ENCODE measurements around the gene RNF227.
A peak's percentile ranks its signal among the peaks of the same experiment; 100 is the strongest.

Gene RNF227

DNA sequence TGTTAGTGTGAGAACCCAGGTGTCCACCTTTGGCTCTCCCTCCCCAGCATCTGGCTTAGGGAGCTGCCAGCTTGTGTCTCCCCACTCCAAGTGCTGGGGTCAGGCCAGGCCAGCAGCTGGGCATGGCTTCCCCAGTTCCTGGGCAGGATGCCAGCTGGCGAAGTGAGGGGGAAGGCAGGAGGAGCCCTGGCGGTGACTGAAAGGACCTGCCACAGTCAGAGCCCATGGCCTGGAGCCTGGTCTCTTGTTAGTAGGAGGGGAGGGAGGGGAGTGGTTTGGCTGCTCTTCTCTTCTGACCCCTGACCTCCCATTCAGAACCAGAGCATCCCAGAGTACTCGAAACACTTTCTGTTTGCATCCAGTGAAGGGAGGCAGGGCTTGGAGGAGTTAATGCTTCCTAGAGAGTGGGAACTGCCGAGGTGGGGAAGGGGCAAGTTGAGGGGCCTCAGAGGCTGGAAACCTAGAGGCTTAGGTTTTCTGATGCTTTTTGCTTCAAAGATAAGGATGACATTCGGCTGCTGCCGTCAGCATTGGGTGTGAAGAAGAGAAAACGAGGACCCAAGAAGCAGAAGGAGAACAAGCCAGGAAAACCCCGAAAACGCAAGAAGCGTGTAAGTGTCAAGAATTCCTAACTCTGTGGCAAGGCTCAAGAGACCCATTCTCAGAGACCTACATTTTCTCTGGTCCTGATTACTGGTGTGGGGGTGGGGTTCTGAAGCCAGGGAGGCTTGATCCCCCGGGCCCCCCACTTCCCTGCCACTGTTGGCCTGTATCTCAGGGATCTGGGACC is 26.7 kb downstream of the RNF227 start:
- TF ChIP-seq GATA1 (IDR thresholded peaks at IDR 0.05; ENCODE audit: low read depth, low read length) = no peak
- TF ChIP-seq POLR2A (IDR thresholded peaks at IDR 0.05; ENCODE audit: low read length) = no peak
- peak; percentile 92 for DNase-seq

DNA sequence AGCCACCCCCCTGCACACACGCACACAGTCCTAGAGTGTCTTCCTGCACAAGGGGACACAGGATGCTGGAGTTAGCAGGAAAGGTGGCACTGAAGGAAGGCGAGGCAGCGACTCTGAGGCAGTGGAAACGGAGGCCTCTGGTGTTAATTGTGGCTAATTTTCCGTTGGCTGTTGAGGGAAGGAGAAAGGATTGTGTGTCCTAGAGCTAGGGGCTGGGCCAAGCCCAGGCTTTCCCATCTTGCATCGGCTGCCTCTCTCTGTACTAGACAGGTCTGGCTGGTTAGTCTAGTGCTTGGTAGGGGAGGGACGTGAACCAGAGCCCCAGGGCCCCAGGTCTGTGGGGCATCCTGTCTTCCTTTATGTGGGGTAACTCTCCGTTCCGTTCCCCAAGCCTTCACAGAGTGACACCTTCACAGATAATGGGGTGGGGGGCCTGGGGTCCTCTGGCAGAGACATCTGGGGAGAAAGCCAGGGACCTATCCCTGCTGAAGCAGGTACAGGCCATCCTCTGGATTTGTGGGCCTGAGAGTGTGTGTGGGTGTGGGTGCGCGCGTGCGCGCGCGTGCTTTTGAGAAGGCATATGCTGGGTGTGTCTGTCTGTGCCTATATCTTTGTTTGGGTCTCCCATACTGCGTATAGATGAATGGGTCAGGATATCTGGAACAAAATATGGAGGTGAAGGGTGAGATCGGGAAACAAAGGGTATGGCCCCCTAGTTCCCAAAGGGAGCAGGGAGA is 27.7 kb downstream of the RNF227 start, which contains the start of gene CHD3:
Gene CHD3 (plus strand): TSS at position 606 of the 737 bp plus-strand sequence. CDS start 212 bp downstream, outside the sequence.
- TF ChIP-seq POLR2A (IDR thresholded peaks at IDR 0.05; ENCODE audit: low read length) (no peak), GATA1 (IDR thresholded peaks at IDR 0.05; ENCODE audit: low read depth, low read length) (no peak)
- DNase-seq = peak; percentile 36 to 46

GRCh38 chr17:7887482-7888183 is 28.5 kb downstream of the RNF227 start:
- TF ChIP-seq GATA1 (IDR thresholded peaks at IDR 0.05; ENCODE audit: low read depth, low read length) (peak; percentile 51), POLR2A (IDR thresholded peaks at IDR 0.05; ENCODE audit: low read length) (no peak)
- peak; percentile 89 to 90 for DNase-seq

GRCh38 chr17:7887038-7887481 is 29.0 kb downstream of the RNF227 start:
- TF ChIP-seq GATA1 (IDR thresholded peaks at IDR 0.05; ENCODE audit: low read depth, low read length) (no peak), POLR2A (IDR thresholded peaks at IDR 0.05; ENCODE audit: low read length) (no peak)
- DNase-seq = no peak

- TF ChIP-seq GATA1 (IDR thresholded peaks at IDR 0.05; ENCODE audit: low read depth, low read length) (no peak), POLR2A (IDR thresholded peaks at IDR 0.05; ENCODE audit: low read length) (peak; percentile 42)
- DNase-seq = peak; percentile 57 to 61
Observed at GRCh38 chr17:7886227-7887037, 29.7 kb downstream of the RNF227 start.

GRCh38 chr17:7885367-7886226 is 30.5 kb downstream of the RNF227 start:
- no peak for TF ChIP-seq GATA1 (IDR thresholded peaks at IDR 0.05; ENCODE audit: low read depth, low read length)
- peak; percentile 24 for TF ChIP-seq POLR2A (IDR thresholded peaks at IDR 0.05; ENCODE audit: low read length)

GRCh38 chr17:7884581-7885366 is 31.3 kb downstream of the RNF227 start:
- TF ChIP-seq GATA1 (IDR thresholded peaks at IDR 0.05; ENCODE audit: low read depth, low read length) (no peak), POLR2A (IDR thresholded peaks at IDR 0.05; ENCODE audit: low read length) (no peak)
- peak; percentile 41 to 58 for DNase-seq

More at GRCh38 chr17:7885367-7886226, 30.5 kb downstream of the RNF227 start:
- DNase-seq = peak; percentile 64 to 67

DNA sequence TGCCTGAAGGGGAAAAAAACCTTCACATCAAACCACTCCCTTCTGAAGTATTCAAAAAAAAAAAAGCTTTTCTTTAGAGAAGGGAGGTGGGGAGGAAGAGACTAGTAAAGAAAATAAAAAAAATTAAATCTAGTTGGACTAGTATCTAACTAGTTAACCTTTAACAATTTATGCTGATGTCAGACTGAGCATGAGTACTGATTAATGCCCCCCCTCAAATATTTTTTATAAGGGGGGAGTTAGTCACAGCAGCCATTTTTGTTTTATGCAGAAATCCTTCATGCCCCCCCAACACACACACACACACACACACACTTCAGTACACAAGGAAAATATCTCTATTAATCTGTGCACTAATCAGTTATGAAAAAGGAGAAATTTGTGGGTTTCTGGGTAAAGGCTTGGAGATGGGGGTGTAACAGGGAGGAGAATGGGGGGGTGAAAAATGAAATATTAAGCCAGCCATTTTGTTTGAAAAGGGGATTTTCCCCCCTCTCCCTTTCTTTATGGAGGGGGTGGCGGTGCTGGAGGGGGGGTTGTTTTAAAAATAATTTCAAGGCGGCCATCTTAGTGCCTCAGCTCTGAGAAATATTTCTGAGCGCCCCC is 32.2 kb downstream of the RNF227 start:
- TF ChIP-seq GATA1 (IDR thresholded peaks at IDR 0.05; ENCODE audit: low read depth, low read length) (no peak), POLR2A (IDR thresholded peaks at IDR 0.05; ENCODE audit: low read length) (no peak)
- peak; percentile 31 to 41 for DNase-seq

- TF ChIP-seq POLR2A (IDR thresholded peaks at IDR 0.05; ENCODE audit: low read length) (no peak), GATA1 (IDR thresholded peaks at IDR 0.05; ENCODE audit: low read depth, low read length) (no peak)
- no peak for DNase-seq
Observed at GRCh38 chr17:7882629-7883028, 33.5 kb downstream of the RNF227 start.

DNA sequence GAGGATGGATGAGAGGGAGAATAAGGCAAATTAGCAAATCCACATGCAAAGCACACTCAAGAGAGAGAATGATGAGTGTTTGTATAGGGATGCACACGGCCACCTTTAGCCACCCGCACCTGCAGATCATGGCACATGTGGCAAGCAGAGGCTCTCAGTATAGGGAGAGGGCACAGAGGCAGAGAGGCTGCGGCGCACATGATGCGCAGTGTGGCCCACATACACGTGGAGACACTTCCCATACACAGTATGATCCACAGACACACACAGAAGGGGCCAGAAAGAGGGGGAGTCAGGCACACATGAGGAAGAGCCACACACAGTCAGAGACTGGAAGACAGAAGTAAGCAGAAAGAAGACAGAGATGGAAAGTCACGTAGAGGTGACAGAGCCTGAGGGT is 34.0 kb downstream of the RNF227 start:
- TF ChIP-seq POLR2A (IDR thresholded peaks at IDR 0.05; ENCODE audit: low read length) (no peak), GATA1 (IDR thresholded peaks at IDR 0.05; ENCODE audit: low read depth, low read length) (no peak)

More for the DNA sequence above, 34.0 kb downstream of the RNF227 start:
- no peak for DNase-seq
